ENCODE results near the gene EIF4E1B.
"Not testable (repeated sequence)": the region's sequence is repeated elsewhere in the genome, so short reads cannot be mapped to it uniquely, and the experiment has no call there.

Gene EIF4E1B
- 0 to 0.24 (median 0.04) reads per million in 4 donors for total RNA-seq

DNA sequence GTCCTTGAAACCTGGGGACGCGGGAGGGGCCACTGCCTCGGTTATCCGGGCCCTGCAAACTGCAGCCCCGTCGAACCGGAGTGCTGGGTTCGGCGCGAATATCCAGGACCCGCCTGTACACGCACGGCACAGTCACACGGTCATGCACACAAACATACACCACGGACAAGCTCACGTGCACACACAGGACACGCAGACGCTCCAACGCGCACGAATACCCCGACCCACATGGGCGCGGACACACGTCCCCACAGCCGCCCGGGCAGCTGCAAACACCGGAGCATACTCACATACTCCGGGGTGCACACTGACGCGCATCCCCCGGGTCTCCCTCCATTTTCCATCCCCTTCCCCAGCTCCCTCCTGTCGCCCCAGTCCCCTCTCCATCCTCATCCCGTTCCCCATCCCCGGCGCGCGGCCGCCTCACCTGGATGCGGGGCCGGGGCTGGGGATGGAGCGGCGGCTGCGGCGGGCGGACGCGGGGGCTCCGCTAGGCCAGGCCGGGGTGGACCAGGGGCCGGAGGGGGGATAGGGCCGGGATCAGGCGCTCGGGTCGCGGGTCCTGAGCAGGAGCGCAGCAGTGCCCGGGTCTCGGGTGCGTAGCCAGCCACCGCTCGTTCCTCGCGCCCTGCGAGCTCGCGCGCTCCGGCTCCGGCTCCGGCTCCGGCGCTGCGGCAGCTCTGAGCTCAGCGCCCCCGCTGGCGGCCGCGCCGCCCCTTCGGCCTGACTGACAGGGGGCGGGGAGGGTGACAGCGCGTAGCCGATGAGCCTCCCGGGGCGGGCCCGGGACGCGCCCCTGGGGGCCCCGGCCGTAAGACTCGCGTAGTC is at the start of gene EIF4E1B, which contains the start of gene SNCB:
TSS of gene EIF4E1B (plus strand) at position 823 of the 828 bp plus-strand sequence. CDS start 12,113 bp downstream, outside the sequence.
TSS of gene SNCB (minus strand) at position 682 of the 828 bp plus-strand sequence. CDS start 880 bp downstream, outside the sequence.
- peak in 1 of 5 donors; percentile 29 for DNase-seq

- DNase-seq = no peak
Measured at GRCh38 chr5:176581361-176581760, 49.1 kb upstream of the EIF4E1B start.

DNA sequence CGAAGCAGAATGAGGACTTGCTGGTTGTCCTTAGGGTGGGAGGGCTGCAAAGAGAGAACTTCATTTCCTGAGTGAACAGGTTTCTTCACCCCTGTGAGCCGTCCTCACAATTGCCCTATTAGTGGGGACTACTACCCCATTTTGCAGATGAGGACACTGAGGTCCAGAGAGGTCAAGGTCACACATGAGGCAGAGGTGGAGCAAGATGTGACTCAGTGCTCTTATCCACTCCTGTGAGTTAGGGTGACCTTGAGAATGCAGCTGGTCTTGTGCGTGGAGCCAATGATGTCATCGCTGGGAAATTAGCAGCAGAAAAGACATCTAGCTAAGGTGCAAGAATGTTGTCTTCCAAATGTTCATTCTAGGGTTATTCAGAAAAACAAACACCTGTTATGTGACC is 47.4 kb upstream of the EIF4E1B start:
- DNase-seq = no peak

GRCh38 chr5:176587398-176587797 is 43.1 kb upstream of the EIF4E1B start:
- DNase-seq = no peak

GRCh38 chr5:176588297-176588696 is 42.2 kb upstream of the EIF4E1B start:
- no peak for DNase-seq

DNA sequence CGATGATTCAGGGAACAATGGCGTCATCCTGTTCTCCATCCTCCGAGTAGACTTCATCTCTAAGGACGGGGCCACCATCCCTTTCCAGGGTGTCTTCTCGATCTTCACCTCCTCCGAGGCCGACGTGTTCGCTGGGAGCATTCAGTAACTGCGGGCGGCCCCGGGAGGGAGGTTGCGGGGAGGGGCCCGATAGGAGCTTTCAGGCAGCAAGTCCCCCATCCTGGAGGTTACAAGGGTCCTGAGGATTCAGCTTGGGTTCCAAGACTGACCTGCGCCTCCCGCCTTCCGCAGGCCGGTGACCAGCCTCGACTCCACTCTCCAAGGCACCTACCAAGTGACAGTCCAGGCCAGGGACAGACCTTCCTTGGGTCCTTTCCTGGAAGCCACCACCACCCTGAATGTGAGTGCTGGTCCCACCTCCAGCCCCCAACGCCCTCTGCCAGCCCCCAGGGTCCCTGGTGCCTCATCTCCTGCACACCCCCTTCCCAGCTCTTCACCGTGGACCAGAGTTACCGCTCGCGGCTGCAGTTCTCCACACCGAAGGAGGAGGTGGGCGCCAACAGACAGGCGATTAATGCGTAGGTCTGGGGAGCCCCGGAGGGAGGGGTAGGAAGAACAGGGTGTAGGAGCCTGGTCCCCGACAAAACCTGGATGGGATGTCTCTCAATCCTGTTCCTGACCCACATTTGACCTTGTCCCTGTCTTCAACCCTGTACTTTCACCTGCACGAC is 41.3 kb upstream of the EIF4E1B start:
- no peak for DNase-seq

GRCh38 chr5:176590035-176590717 is 40.3 kb upstream of the EIF4E1B start:
- DNase-seq = no peak

DNA sequence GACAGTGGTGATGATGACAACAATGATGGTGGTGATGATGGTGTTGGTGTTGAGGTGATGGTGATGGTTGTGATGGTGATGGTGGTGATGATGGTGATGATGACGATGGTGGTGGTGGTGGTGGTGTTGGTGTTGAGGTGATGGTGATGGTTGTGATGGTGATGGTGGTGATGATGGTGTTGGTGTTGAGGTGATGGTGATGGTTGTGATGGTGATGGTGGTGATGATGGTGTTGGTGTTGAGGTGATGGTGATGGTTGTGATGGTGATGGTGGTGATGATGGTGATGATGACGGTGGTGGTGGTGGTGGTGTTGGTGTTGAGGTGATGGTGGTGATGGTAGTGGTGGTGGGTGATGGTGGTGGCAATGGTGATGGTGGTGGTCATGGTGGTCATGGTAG is 38.8 kb upstream of the EIF4E1B start:
- DNase-seq = not testable (repeated sequence)

GRCh38 chr5:176592573-176592972 is 37.9 kb upstream of the EIF4E1B start:
- no peak for DNase-seq

DNA sequence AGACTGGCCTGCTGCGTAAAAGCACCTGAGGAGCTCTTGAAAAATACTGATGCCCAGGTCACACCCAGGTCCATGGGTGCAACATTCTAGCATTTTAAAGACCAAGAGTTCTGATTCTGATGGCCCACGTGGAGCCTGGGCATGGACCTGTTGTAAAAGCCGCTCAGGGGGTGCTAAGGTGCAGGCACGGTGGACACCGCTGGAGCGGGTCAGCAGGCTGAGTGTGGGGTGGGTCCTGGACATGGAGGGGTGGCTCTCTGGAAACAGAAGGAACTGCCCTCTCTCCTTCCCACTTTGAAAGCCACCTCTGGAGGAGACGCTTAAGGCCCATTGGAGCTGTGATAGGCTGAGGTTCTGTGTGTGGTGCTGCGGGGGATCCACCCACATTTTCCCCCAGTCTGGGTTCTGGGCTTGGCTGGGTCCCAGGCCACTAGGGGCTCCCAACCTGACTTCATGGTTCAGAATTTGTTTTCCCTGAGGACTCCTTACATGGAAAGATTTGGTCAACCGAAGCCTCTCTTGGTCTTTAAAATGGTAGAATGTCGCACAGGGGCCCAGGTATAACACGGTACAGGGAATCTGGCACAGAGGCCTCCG is 37.1 kb upstream of the EIF4E1B start:
- DNase-seq = no peak

DNA sequence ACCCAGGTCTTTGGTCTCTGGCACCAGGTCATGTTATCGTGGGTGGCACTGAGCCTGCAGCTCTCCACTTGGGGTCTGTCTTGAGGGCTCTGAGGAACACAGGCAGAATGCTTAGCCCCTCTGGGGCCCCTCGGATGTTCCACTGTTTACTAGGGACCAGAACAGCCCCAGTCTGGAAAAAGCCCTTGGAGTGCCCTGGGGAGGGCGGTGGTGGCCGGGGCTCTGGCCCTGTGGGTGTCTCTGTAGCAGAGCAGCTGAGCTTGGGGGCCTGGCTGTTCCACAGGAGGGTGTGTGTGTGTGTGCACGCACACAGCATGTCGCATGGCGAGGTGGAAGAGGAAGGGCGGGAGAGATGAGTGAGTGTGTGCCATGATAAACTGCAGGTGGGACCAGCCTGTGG is 35.9 kb upstream of the EIF4E1B start:
- DNase-seq = no peak

DNA sequence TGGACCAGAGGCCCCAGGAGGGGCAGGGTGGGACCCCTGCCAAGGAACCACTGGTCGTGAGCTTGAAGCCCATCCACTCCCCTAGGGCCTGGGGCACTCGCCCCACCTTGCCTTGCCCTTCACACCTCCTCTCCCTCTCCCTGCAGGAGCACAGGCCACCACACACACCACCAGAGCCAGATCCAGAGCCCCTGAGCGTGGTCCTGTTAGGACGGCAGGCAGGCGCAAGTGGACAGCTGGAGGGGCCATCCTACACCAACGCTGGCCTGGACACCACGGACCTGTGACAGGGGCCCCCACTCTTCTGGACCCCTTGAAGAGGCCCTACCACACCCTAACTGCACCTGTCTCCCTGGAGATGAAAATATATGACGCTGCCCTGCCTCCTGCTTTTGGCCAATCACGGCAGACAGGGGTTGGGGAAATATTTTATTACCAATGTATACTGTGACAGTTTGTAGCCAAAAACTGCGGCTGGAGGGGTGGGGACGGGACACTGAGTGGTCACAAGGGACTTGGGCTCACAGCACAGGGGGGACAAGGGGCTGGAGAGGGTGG is 35.0 kb upstream of the EIF4E1B start:
- DNase-seq = no peak

DNA sequence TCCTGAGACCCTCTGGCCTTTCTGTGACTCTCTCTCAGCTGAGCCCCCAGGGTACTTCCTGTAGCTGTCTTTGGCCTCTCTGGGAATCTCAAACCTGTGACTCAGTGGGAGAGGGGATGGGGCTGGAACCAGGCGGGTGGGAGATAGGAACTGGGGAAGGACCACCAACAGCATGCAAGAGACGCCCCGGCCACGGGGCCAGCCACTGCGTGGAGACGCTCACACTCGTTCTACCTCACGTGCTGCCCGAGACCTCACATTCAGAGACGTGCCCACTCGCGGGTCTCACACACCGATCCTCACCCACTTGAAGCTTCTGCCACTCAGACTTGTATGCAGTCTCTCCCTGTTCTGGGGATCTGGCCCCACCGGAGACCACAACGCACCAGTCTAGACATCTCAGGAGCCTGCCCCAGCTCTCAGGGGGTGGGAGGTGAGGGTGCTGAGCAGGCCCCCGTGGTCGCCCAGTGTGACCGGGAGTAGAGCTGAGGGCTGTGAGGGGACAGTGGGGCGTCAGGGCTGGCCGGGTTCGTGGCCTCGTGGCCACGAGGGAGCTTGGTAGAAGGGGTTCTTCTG is 34.3 kb upstream of the EIF4E1B start:
- no peak for DNase-seq

GRCh38 chr5:176596689-176597416 is 33.6 kb upstream of the EIF4E1B start:
- DNase-seq = peak; percentile 47 to 67 (median 64)

DNA sequence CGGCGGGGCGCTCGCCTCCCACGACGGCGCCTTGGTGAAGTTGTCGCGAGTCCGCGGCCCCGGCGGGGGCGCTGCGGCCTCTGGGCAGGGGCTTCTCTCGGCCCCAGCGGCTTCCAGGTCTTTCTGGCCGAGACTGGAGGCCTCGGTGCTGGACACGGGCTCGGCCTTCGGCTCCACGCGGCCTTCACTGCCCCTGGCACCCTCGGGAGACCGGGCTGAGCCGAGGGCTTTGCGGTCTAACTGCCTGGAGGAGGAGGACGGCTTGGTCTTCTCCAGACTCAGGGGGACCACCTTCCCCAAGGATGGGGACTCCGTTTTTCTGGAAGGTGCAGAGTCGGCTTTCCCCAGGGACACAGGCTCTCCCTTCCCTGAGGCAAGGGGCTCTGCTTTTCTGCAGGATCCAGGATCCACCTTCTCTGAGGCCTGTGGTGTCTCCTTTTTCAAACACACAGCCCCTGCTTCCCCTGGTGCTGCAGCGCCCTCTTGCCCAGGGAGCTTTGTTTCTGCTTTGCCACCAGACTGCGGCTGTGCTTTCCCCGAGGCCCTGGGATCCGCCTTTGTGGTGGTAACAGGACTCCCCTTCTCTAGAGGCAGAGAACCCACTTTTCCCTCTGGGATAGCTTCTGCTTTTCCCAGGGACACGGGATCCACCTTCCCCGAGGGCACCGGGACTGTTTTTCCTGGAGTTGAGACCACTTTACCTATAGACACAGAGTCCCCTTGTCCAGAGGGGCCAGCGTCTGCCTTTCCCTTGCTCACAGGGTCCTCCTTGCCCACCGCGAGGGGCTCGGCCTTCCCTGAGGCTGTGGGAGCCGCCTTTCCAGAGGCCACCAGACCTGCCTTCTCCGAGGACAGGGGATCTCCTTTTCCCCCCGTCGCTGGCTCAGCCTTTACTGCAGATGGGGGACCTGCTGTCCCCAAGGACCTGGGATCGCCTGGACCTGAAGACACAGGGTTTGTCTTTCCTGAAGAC is 32.8 kb upstream of the EIF4E1B start:
- DNase-seq = no peak

DNA sequence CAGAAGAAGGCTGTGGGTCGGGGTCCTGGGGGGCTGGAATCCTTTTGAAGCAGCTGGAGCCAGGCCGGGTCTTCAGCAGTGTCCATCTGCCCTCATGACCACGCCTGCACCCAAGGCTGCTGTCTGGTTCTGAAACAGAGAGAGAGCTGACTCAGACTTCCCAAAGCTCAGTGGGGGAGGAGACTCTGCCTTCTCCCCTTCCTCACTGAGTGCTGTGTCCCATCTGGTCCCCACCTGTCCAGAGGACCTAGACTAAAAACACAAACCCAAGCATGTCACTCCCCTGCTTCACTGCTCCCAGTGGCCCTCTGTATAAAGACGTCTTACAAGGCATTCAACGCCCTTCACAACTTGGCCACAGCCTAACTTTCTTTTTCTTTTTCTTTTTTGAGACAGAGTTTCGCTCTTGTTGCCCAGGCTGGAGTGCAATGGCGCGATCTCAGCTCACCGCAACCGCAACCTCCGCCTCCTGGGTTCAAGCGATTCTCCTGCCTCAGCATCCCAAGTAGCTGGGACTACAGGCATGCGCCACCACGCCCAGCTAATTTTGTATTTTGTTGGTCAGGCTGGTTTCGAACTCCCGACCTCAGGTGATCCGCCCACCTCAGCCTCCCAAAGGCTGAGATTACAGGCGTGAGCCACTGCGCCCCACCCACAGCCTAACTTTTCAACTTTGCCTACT is 30.6 kb upstream of the EIF4E1B start:
- not testable (repeated sequence) for DNase-seq

GRCh38 chr5:176601901-176602482 is 28.5 kb upstream of the EIF4E1B start:
- DNase-seq = no peak

GRCh38 chr5:176603091-176603490 is 27.4 kb upstream of the EIF4E1B start:
- DNase-seq = no peak

DNA sequence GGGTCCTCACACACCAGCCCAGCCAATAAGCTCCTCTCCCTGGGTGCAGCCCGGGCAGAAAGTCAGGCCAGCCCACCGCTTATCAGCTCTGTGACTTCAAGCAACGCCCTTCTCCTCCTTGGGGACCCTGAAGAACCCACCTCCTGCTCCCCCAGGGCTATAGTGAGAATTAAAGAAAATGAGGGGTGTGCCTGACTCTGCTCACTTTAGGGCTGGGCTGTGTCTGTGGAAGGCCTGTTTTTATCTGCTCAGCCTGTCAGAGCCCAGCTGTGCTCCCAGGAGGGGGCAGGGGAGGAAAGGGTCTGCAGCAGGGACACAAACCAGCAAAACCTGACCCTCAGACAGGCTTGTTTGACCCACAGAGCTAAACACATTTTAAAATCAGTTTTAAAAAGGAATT is 24.4 kb upstream of the EIF4E1B start:
- no peak for DNase-seq
